ENCODE data around the gene XRCC4.
"Not testable (repeated sequence)": the region's sequence is repeated elsewhere in the genome, so short reads cannot be mapped to it uniquely, and the experiment has no call there.

XRCC4 gene

DNA sequence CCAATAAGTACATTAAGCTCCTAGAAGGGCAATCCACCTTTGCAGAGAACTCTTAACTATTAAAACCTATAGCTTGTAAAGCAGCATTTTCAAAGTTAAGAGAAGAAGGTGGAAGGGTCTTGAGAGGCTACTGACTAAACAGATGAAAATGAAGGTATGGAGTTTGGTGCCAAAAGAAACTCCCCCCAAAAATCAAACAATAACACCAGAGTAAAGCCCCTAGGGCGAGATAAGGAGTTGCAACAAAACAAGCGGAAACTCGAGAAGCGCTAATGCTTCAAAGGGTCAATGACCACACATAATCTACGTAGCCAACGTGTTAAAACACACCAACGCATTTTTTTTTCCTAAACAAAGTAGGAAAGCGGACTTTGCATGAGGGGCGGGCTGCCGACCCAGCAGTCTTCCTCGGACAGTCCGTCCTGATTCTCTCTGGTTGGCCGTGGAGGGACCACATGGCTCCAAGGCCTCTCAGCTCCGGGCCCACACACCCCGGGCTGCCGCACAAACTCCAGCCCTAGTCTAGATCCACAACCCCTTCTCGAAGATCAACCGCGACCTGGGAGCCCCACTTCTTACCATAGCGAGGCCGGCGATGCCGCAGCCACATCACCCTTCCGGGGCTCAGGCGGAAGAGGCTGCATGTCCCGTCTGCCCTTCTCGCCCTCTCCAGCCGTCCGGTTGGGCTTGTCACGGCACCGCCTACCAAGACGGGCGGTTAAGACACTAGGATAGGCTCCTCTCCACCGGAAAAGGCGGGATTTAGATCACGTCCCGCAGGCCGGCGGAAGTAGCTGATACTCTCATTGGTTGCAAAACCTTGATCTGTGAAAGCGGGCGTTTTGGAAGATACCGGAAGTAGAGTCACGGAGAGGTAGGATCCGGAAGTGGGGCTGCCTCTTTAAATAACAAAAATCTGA is at the start of gene XRCC4, which contains the start of gene TMEM167A:
Gene XRCC4, plus strand, starts transcription at position 806 of the 920 bp plus-strand sequence. CDS start 27,373 bp downstream, outside the sequence.
Gene TMEM167A, minus strand, starts transcription at position 653 of the 920 bp plus-strand sequence. Its CDS starts 71 bp downstream, at position 582.
- peak; percentile 94 for DNase-seq (ENCODE audit: low read depth)

GRCh38 chr5:83029912-83030311 is 47.4 kb upstream of the XRCC4 start:
- no peak for DNase-seq (ENCODE audit: low read depth)

GRCh38 chr5:83031381-83031780 is 46.0 kb upstream of the XRCC4 start:
- no peak for DNase-seq (ENCODE audit: low read depth)

DNA sequence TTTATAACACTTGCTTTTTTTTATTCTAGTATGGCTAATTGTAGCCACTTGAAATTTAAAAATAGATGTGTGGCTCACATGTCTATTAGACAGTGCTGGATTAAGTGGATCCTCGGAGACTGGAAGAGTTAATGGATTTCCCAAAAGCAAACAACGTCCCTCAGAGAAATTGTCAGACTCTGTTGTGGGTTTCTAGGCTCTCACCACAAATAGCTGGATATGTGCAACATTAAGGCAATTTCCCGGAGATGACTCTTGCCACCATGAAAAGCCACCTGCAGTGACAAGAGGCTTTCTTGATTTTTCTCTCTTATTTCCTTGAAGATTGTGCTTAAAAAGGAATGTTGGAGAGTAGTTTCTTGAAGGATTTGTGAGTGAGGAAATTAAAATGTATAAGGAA is 43.3 kb upstream of the XRCC4 start:
- no peak for DNase-seq (ENCODE audit: low read depth)

- no peak for DNase-seq (ENCODE audit: low read depth)
These were observed 42.7 kb upstream of the XRCC4 start for GRCh38 chr5:83034528-83035207.

- no peak for DNase-seq (ENCODE audit: low read depth)
These were observed 41.8 kb upstream of the XRCC4 start for GRCh38 chr5:83035373-83036100.

GRCh38 chr5:83036991-83037575 is 40.3 kb upstream of the XRCC4 start:
- DNase-seq (ENCODE audit: low read depth): no peak

DNA sequence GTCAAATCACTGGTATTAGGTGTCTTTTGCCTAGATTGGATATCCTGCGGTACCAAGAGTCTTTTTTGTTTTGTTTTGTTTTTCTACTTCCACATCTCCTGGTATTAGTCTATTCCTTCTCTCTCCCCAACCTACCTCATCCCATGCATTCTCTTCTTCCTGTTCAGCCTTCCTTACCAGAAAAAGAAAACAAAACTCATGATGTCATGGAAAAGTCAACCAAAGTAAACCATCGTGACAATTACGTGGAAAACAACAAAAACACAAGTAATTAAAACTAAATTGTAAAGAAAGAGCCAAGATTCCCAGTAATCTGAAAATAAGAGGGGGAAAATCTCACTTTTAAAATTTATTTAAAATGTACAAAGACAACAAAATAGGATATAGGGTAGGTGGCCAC is 38.4 kb upstream of the XRCC4 start:
- no peak for DNase-seq (ENCODE audit: low read depth)

GRCh38 chr5:83042507-83042906 is 34.8 kb upstream of the XRCC4 start:
- no peak for DNase-seq (ENCODE audit: low read depth)

- no peak for DNase-seq (ENCODE audit: low read depth)
These were observed 32.4 kb upstream of the XRCC4 start for GRCh38 chr5:83044926-83045325.

DNA sequence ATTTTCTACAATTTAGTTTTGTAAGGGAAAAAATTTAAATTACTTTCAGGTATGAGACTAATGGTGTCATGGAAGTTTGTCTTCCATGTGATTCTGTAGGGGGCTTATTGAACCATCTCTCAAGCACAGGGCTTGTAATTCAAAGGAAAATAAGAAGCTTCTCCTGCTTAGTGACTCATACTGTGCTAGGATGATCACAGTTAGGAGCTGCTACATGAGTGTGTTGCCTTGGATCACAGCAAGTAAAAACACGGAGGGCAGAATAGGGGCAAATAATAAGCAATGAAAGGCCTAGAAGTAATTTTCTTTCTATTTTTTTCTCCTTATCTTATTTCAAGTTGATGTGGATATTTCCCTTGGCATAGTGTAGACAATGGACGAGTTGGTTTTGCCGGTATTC is 29.1 kb upstream of the XRCC4 start:
- DNase-seq (ENCODE audit: low read depth): no peak

GRCh38 chr5:83048811-83049210 is 28.5 kb upstream of the XRCC4 start:
- no peak for DNase-seq (ENCODE audit: low read depth)

GRCh38 chr5:83049370-83049885 is 27.9 kb upstream of the XRCC4 start:
- no peak for DNase-seq (ENCODE audit: low read depth)

DNA sequence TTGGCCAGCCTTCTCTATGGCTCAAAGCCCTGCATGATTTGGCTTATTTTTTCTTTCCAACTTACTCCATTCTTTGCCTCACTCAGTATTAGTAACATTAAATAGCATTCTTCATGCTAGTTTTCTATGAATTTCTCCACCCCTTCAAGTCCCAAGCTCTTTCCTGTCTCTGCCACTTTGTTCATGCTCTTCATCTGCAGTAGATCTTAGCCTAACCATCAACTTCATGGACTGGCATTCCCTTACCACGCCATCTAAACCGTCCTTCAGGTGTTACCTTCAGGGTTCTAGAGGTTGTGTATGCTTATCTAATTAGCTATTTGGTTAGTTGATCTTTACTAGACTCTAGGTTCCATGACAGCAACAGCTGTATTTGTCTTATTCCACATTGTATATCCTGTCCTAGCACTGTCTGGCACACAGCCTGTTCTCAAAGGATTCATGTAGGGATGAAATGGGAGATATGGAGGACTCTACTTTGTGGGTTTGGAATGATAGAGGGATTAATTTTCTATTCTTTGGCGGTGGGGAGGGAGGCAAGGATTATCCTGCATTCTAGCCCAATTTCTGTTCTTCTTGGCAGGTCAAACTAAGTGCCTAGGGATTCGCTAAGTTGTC is 26.5 kb upstream of the XRCC4 start:
- DNase-seq (ENCODE audit: low read depth): no peak

- DNase-seq (ENCODE audit: low read depth): no peak
These were observed 22.2 kb upstream of the XRCC4 start for GRCh38 chr5:83055166-83055565.

DNA sequence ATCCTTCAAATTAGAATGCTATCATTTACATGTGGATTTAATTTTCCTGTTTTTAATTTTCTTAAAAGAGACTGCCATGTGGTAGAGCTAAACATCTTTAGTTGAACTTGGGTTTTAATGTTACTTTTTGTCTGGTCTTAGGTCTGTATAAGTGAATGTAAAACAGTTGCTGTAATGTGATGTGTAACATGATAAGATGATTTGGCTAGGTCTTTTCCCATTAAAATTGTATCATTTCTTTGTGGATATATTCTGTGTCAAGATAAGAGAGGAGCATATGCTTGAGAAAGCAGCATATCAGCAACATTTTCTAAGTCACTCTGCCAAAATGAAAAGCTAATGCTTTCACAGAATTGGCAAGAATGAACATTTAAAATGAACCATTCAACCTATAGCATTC is 18.6 kb upstream of the XRCC4 start:
- DNase-seq (ENCODE audit: low read depth): no peak

GRCh38 chr5:83059341-83059740 is 18.0 kb upstream of the XRCC4 start:
- DNase-seq (ENCODE audit: low read depth): no peak

DNA sequence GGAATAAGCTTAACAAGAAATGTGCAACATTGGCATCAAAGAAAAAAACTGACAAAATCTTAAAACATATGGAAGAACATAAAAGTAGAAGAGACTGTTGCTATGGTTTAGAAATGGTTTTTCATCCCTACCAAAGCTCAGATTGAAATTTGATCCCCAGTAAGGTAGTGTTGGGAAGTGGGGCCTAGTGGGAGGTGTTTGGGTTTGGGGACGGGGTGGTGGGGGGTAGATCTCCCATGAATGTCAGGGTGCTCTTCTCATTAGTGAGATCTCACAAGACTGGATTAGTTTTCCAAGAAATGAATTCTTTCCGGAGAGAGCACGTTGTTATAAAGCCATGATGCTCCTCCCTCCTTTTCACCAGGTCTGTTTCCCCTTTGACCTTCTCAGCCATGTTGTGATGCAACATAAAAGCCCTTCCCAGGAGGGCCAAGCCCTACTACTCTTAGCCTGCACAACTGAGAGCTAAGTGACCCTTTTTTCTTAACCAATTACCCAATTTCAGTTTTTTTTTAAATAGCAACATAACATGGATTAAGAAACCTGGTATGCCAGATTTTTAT is 10.7 kb upstream of the XRCC4 start:
- no peak for DNase-seq (ENCODE audit: low read depth)

DNA sequence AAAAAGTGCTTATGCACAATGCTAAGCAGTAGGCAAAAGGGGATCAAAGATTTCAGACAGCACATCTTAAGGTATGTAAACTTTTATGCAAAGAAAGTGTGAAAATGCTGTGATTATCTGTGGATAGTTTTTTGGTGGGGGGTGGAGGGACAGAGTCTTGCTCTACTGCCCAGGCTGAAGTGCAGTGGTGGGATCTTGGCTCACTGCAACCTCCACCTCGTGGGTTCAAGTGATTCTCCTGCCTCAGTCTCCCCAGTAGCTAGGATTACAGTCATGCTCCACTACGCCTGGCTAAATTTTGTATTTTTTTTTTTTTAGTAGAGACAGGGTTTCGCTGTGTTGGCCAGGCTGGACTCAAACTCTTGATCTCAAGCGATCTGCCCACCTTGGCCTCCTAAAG is 10.0 kb upstream of the XRCC4 start:
- DNase-seq (ENCODE audit: low read depth): not testable (repeated sequence)

- DNase-seq (ENCODE audit: low read depth): no peak
These were observed 8.1 kb upstream of the XRCC4 start for GRCh38 chr5:83069096-83069799.

Data from HS-5 (cell line).